ENCODE measurements around the gene USP40.

USP40 gene

GRCh38 chr2:233495503-233496496 is 70.8 kb downstream of the USP40 start:
- Histone ChIP-seq H3K36me3 (ENCODE audit: insufficient read depth, low read length) (no peaks in the 10 kb centered on the region), H3K79me2 (ENCODE audit: insufficient read depth, low read length) (no peaks in the 10 kb centered on the region), H3F3A (ENCODE audit: low read depth) (no peaks in the 10 kb centered on the region), H3K4me1 (ENCODE audit: insufficient read depth, low read length, poor library complexity, severe bottlenecking) (peaks cover 12% of the 10 kb centered on the region), H3K27me3 (ENCODE audit: insufficient read depth, low read length, poor library complexity, severe bottlenecking) (no peaks in the 10 kb centered on the region), H3K9ac (ENCODE audit: low read depth, low read length, poor library complexity, severe bottlenecking) (no peak overlapping the region), H3K9me2 (replicated peaks; ENCODE audit: low read depth, low read length) (no peaks in the 10 kb centered on the region), H3K9me3 (ENCODE audit: insufficient read depth, low read depth, low read length) (no peaks in the 10 kb centered on the region), H3K4me3 (ENCODE audit: low read length, poor library complexity, severe bottlenecking) (no peak overlapping the region), H2AFZ (ENCODE audit: low read length) (no peak overlapping the region), H3K4me2 (ENCODE audit: low read depth, low read length, poor library complexity, severe bottlenecking) (no peak overlapping the region), H4K20me1 (ENCODE audit: insufficient read depth, low read length, poor library complexity, severe bottlenecking) (no peaks in the 10 kb centered on the region)
- TF ChIP-seq EZH2phosphoT487 (IDR thresholded peaks at IDR 0.05; ENCODE audit: borderline replicate concordance) (no peak), CTCF (conservative IDR thresholded peaks at IDR 0.05; ENCODE audit: low read length) (no peak)

GRCh38 chr2:233492751-233493150 is 73.8 kb downstream of the USP40 start:
- Histone ChIP-seq H3K4me1 (ENCODE audit: insufficient read depth, low read length, poor library complexity, severe bottlenecking) (peaks cover 9% of the 10 kb centered on the region), H4K20me1 (ENCODE audit: insufficient read depth, low read length, poor library complexity, severe bottlenecking) (no peaks in the 10 kb centered on the region), H3K36me3 (ENCODE audit: insufficient read depth, low read length) (peaks cover 4% of the 10 kb centered on the region; the same call in 1 of the 2 replicates), H3K27me3 (ENCODE audit: insufficient read depth, low read length, poor library complexity, severe bottlenecking) (no peaks in the 10 kb centered on the region), H3K9me2 (replicated peaks; ENCODE audit: low read depth, low read length) (no peaks in the 10 kb centered on the region), H2AFZ (ENCODE audit: low read length) (no peak overlapping the region), H3K4me2 (ENCODE audit: low read depth, low read length, poor library complexity, severe bottlenecking) (no peak overlapping the region), H3K9me3 (ENCODE audit: insufficient read depth, low read depth, low read length) (no peaks in the 10 kb centered on the region), H3K79me2 (ENCODE audit: insufficient read depth, low read length) (no peaks in the 10 kb centered on the region), H3K4me3 (ENCODE audit: low read length, poor library complexity, severe bottlenecking) (no peak overlapping the region), H3K9ac (ENCODE audit: low read depth, low read length, poor library complexity, severe bottlenecking) (no peak overlapping the region), H3F3A (ENCODE audit: low read depth) (no peaks in the 10 kb centered on the region)
- TF ChIP-seq EZH2phosphoT487 (IDR thresholded peaks at IDR 0.05; ENCODE audit: borderline replicate concordance): no peak
- no peak for TF ChIP-seq CTCF (conservative IDR thresholded peaks at IDR 0.05; ENCODE audit: low read length)

GRCh38 chr2:233492078-233492477 is 74.5 kb downstream of the USP40 start:
- no peaks in the 10 kb centered on the region for H3K79me2 ChIP-seq (ENCODE audit: insufficient read depth, low read length)
- H3K4me3 ChIP-seq (ENCODE audit: low read length, poor library complexity, severe bottlenecking): no peak overlapping the region
- no peaks in the 10 kb centered on the region for H3F3A ChIP-seq (ENCODE audit: low read depth)
- no peak overlapping the region for H2AFZ ChIP-seq (ENCODE audit: low read length)
- no peaks in the 10 kb centered on the region for H3K27me3 ChIP-seq (ENCODE audit: insufficient read depth, low read length, poor library complexity, severe bottlenecking)
- peaks cover 4% of the 10 kb centered on the region; the same call in 1 of the 2 replicates for H3K36me3 ChIP-seq (ENCODE audit: insufficient read depth, low read length)
- no peaks in the 10 kb centered on the region for H4K20me1 ChIP-seq (ENCODE audit: insufficient read depth, low read length, poor library complexity, severe bottlenecking)
- TF ChIP-seq CTCF (conservative IDR thresholded peaks at IDR 0.05; ENCODE audit: low read length): no peak
- TF ChIP-seq EZH2phosphoT487 (IDR thresholded peaks at IDR 0.05; ENCODE audit: borderline replicate concordance): no peak
- no peak overlapping the region for H3K4me2 ChIP-seq (ENCODE audit: low read depth, low read length, poor library complexity, severe bottlenecking)
- no peak overlapping the region for H3K9ac ChIP-seq (ENCODE audit: low read depth, low read length, poor library complexity, severe bottlenecking)
- no peaks in the 10 kb centered on the region for H3K9me2 ChIP-seq (replicated peaks; ENCODE audit: low read depth, low read length)
- H3K9me3 ChIP-seq (ENCODE audit: insufficient read depth, low read depth, low read length): no peaks in the 10 kb centered on the region
- peaks cover 2% of the 10 kb centered on the region for H3K4me1 ChIP-seq (ENCODE audit: insufficient read depth, low read length, poor library complexity, severe bottlenecking)

Data from Loucy (cell line).